ENCODE data around the gene CEND1.

- TF ChIP-seq, protein P1, sequence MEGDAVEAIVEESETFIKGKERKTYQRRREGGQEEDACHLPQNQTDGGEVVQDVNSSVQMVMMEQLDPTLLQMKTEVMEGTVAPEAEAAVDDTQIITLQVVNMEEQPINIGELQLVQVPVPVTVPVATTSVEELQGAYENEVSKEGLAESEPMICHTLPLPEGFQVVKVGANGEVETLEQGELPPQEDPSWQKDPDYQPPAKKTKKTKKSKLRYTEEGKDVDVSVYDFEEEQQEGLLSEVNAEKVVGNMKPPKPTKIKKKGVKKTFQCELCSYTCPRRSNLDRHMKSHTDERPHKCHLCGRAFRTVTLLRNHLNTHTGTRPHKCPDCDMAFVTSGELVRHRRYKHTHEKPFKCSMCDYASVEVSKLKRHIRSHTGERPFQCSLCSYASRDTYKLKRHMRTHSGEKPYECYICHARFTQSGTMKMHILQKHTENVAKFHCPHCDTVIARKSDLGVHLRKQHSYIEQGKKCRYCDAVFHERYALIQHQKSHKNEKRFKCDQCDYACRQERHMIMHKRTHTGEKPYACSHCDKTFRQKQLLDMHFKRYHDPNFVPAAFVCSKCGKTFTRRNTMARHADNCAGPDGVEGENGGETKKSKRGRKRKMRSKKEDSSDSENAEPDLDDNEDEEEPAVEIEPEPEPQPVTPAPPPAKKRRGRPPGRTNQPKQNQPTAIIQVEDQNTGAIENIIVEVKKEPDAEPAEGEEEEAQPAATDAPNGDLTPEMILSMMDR (IDR thresholded peaks at IDR 0.05; ENCODE audit: low read depth, low read length, poor library complexity, severe bottlenecking): no peak
- no peak for TF ChIP-seq EZH2phosphoT487 (IDR thresholded peaks at IDR 0.05; ENCODE audit: borderline replicate concordance, low read length)
These were observed 52.5 kb downstream of the CEND1 start for GRCh38 chr11:737366-737765.

Measured in DOHH2 (cell line).